Measurements from ENCODE around the gene CRLF2. TPM values are rescaled to one million over a fixed set of nuclear protein-coding genes. Genes with fewer than 3 reads are reported as not detected.

Gene CRLF2
- total and polyA plus RNA-seq, 2 of the 8 experiments (the other 6 are each of a cell fraction or from before 2014, with no cell fraction given): 0.06 TPM; not detected in 1

- TF ChIP-seq NANOG (IDR thresholded peaks at IDR 0.05; ENCODE audit: insufficient read depth, low read depth, low read length, poor library complexity, severe bottlenecking) (no peak), GTF2F1 (IDR thresholded peaks at IDR 0.05; ENCODE audit: borderline replicate concordance, low read depth, low read length) (no peak), NRF1 (IDR thresholded peaks at IDR 0.05; ENCODE audit: low read depth, low read length) (no peak)
Measured at GRCh38 chrX:1222531-1223241, 10.2 kb upstream of the CRLF2 start (continued).
